GM12878 (cell line): Measurements from ENCODE around the gene BRD1. TPM values are rescaled to one million over a fixed set of nuclear protein-coding genes. Genes with fewer than 3 reads are reported as not detected.

Experiments used
- ATAC-seq: fragments of 200-7000 bp; cut with Tn5 transposase; 3 replicates; pipeline ENCODE4 v1.9.1; 2020; ENCODE audit warnings: mild to moderate bottlenecking, moderate library complexity
- BruUV-seq: library from RNA; stranded (reverse); fragments of 400-500 nt; replicated peaks from 2 replicates; lab custom pipeline; 2021; lab: Mats Ljungman, UMichigan
- CTCF ChIA-PET: fragments of 300-600 bp; sonication (Branson Sonifier 250); formaldehyde crosslinking; extraction: SDS; loops from one replicate; lab custom pipeline; 2021; ENCODE audit warnings: inconsistent platforms; lab: Yijun Ruan, JAX
- POLR2A ChIA-PET: fragments of 350-600 bp; formaldehyde crosslinking; extraction: SDS; loops from one replicate; lab custom pipeline; 2021; ENCODE audit warnings: inconsistent platforms; lab: Charles Lee
- RAD21 ChIA-PET: fragments of 300-600 bp; sonication (Branson Sonifier 250); formaldehyde crosslinking; loops from one replicate; lab custom pipeline; 2023; ENCODE audit warnings: antibody characterized with exemption; ENCODE audit not compliant: unreplicated experiment; lab: Charles Lee
- SMC1A ChIA-PET: fragments of 300-600 bp; sonication (Branson Sonifier 250); formaldehyde crosslinking; loops from one replicate; lab custom pipeline; 2023; ENCODE audit not compliant: unreplicated experiment, uncharacterized antibody; lab: Charles Lee
- DNase-seq: peaks from one replicate; pipeline ENCODE4 v3.0.0-alpha.2; 2011; ENCODE audit warnings: low read depth, low spot score
- FAIRE-seq: peaks from 3 replicates; lab custom pipeline; 2011; peaks lifted over from hg19 to GRCh38; lab: Jason Lieb, UNC
- H2AFZ ChIP-seq: 2 replicates; pipeline ENCODE4 v1.6.0; 2011; ENCODE audit warnings: low read depth, low read length, control low read depth; ENCODE audit not compliant: control insufficient read depth
- H3K27ac ChIP-seq: 2 replicates; pipeline ENCODE4 v1.5.1; 2011; ENCODE audit warnings: control low read depth; ENCODE audit not compliant: control insufficient read depth, insufficient read depth
- H3K27me3 ChIP-seq, 2 experiments: replicated peaks in 1 of 2; 2 replicates each; pipeline versions ENCODE4 v1.6.0 to v1.6.1; 2011; ENCODE audit warnings: low read length in 1 of 2; ENCODE audit not compliant: control insufficient read depth in 2 of 2, insufficient read depth in 2 of 2
- H3K36me3 ChIP-seq, 2 experiments: 2 replicates each; pipeline ENCODE4 v1.5.1; 2011; ENCODE audit warnings: low read length in 1 of 2; ENCODE audit not compliant: control insufficient read depth in 2 of 2, insufficient read depth in 2 of 2
- H3K4me1 ChIP-seq: 2 replicates; pipeline ENCODE4 v1.6.1; 2011; ENCODE audit warnings: mild to moderate bottlenecking, low read length, moderate library complexity, mixed read lengths; ENCODE audit not compliant: control insufficient read depth, insufficient read depth
- H3K4me2 ChIP-seq: 2 replicates; pipeline ENCODE4 v1.6.0; 2011; ENCODE audit warnings: control low read depth; ENCODE audit not compliant: control insufficient read depth, insufficient read depth
- H3K4me3 ChIP-seq: fragments of 200-600 bp; sonication (generic); 2 replicates; pipeline ENCODE4 v1.5.1; 2016
- H3K79me2 ChIP-seq: 2 replicates; pipeline ENCODE4 v1.6.0; 2011; ENCODE audit warnings: low read length; ENCODE audit not compliant: control insufficient read depth, insufficient read depth
- H3K9ac ChIP-seq: 2 replicates; pipeline ENCODE4 v1.8.0; 2011; ENCODE audit warnings: low read length, control low read depth, mixed read lengths; ENCODE audit not compliant: control insufficient read depth, insufficient read depth
- H3K9me3 ChIP-seq: replicated peaks from 3 replicates; pipeline ENCODE4 v1.5.1; 2011; ENCODE audit warnings: mild to moderate bottlenecking, low read length; ENCODE audit not compliant: control insufficient read depth, insufficient read depth
- H4K20me1 ChIP-seq: 2 replicates; pipeline ENCODE4 v1.6.0; 2011; ENCODE audit not compliant: control insufficient read depth, insufficient read depth
- EGR1 ChIP-seq, 2 experiments: IDR thresholded peaks; 1 replicate in 1 of 2; 2 replicates in 1 of 2; pipeline ENCODE4 v1.6.1; 2011 to 2012; ENCODE audit warnings: low read depth in 2 of 2, low read length in 2 of 2, borderline replicate concordance in 1 of 2, mild to moderate bottlenecking in 1 of 2, moderate library complexity in 1 of 2
- HCFC1 ChIP-seq: fragments of 150-350 bp; IDR thresholded peaks from 2 replicates; pipeline ENCODE4 v1.6.1; 2014; ENCODE audit warnings: low read length
- LARP7 ChIP-seq: fragments of 450-650 bp; IDR thresholded peaks from 2 replicates; pipeline ENCODE4 v1.6.1; 2017; ENCODE audit warnings: mild to moderate bottlenecking
- MEF2A ChIP-seq: IDR thresholded peaks from 2 replicates; pipeline ENCODE4 v1.6.1; 2011; ENCODE audit warnings: low read depth, mild to moderate bottlenecking, low read length, moderate library complexity; ENCODE audit not compliant: insufficient read depth
- MEF2B ChIP-seq: fragments of 450-650 bp; IDR thresholded peaks from 2 replicates; pipeline ENCODE4 v1.6.1; 2018; ENCODE audit warnings: mild to moderate bottlenecking, moderate library complexity; ENCODE audit not compliant: partially characterized antibody, poor library complexity, severe bottlenecking
- PML ChIP-seq: IDR thresholded peaks from 2 replicates; pipeline ENCODE4 v1.6.1; 2012; ENCODE audit warnings: low read length, inconsistent platforms
- POLR2AphosphoS5 ChIP-seq: IDR thresholded peaks from 2 replicates; pipeline ENCODE4 v1.6.1; 2011; ENCODE audit warnings: mild to moderate bottlenecking, low read length, inconsistent platforms
- SPI1 ChIP-seq: IDR thresholded peaks from 2 replicates; pipeline ENCODE4 v1.6.1; 2011; ENCODE audit warnings: low read depth, mild to moderate bottlenecking, low read length, moderate library complexity, borderline replicate concordance; ENCODE audit not compliant: insufficient read depth
- SUPT20H ChIP-seq: IDR thresholded peaks from 2 replicates; pipeline ENCODE4 v1.6.1; 2011; ENCODE audit warnings: low read depth, mild to moderate bottlenecking, low read length, moderate library complexity, borderline replicate concordance; ENCODE audit not compliant: control insufficient read depth
- WGBS: methylation state at CpG from one replicate; pipeline ENCODE4 v1.1.6; 2016; ENCODE audit warnings: low lambda C conversion rate; ENCODE audit not compliant: insufficient replicate concordance, insufficient coverage; ENCODE audit errors: missing lambda C conversion rate; 5-methylcytosine and 5-hydroxymethylcytosine counted together
- in situ Hi-C: fragments of 300-500 bp; cut with MboI; formaldehyde crosslinking; loops from 9 replicates; pipeline ENCODE4 v1.14.3; 2018; ENCODE audit warnings: mixed read lengths
- intact Hi-C: fragments of 100-400 bp; cut with micrococcal nuclease; formaldehyde crosslinking; loops from one replicate; pipeline ENCODE4 v1.14.2; 2022; ENCODE audit not compliant: unreplicated experiment
- polyA plus RNA-seq, 11 experiments: library from polyadenylated mRNA; depleted of rRNA in 4 of 11; unstranded in 6 of 11; stranded (reverse) in 5 of 11; fragments of >200 nt; fragmentation: Nextera tagmentation in 4 of 11; fragmentation: Illumina TruSeq in 1 of 11; extraction: Ambion mirVana in 4 of 11; extraction: Trizol in 1 of 11; gene quantifications; 1 replicate in 1 of 11; 2 replicates in 10 of 11; pipeline versions ENCODE4 v1.2.1 to v1.2.3, GENCODE V29; 2011 to 2016; ENCODE audit warnings: inconsistent platforms in 2 of 11, missing spikeins in 2 of 11, low read depth in 1 of 11
- total RNA-seq, 4 experiments: library from RNA; depleted of rRNA in 3 of 4; stranded (reverse); fragments of >200 nt in 3 of 4; fragmentation: Illumina TruSeq in 1 of 4; extraction: Trizol in 1 of 4; gene quantifications; 2 replicates each; pipeline versions ENCODE4 v1.2.1 to v1.2.3, GENCODE V29; 2013 to 2021

BRD1 gene
- total and polyA plus RNA-seq, 10 of the 15 experiments (the other 5 are each of a cell fraction or from before 2014, with no cell fraction given): 0.90 to 26.4 (median 7.1) TPM

DNA sequence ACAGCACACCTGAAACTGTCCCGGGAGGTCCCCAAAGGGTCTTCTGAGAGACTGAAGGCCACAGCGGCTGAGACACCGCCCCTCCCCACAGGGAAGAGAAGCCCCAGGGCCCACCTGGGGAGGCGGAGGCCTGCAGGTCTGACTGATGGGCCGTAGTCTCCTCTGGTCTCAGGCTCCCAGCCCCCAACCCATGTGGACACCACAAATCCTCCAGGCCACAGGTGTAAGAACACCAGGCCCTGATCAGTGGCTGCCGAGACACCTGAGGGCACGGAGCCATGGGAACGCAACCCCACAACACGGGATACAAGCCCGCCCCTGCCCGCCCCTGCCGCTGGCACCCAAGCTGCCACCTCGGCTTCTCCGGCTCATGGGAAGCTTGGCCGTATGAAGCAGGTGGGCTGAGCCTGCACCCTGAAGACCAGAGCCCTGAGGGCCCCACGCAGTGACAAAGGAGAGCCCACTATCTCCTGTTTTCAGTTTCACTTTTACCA lies 46.3 kb downstream of the BRD1 start:
- FAIRE-seq (no peak), ATAC-seq (no peak), DNase-seq (no peak)
- Histone ChIP-seq H3K4me3 (no peak overlapping the region), H4K20me1 (no peaks in the 10 kb centered on the region; the same call in 1 of the 2 replicates), H3K27ac (no peak overlapping the region), H3K4me1 (no peaks in the 10 kb centered on the region), H3K9me3 (no peaks in the 10 kb centered on the region), H3K36me3 (peaks cover 8 to 35% of the 10 kb centered on the region in 2 experiments), H3K9ac (no peak overlapping the region), H3K27me3 (no peaks in the 10 kb centered on the region), H3K79me2 (peaks cover 2% of the 10 kb centered on the region), H2AFZ (no peak overlapping the region), H3K4me2 (no peak overlapping the region)
- intact Hi-C loops: no loop called here
- ChIA-PET POLR2A (no interaction called here), SMC1A (no interaction called here), RAD21 (no interaction called here), CTCF (no interaction called here)
- WGBS: 89% methylated on average over 14 of the region's 16 CpGs
- BruUV-seq: no TSS peak
- TF ChIP-seq EGR1 (IDR thresholded peaks at IDR 0.05; ENCODE audit: borderline replicate concordance in 1 of 2, low read depth in 2 of 2, low read length in 2 of 2) (no peak), POLR2AphosphoS5 (no peak), SPI1 (no peak)
- in situ Hi-C loops: no loop called here

DNA sequence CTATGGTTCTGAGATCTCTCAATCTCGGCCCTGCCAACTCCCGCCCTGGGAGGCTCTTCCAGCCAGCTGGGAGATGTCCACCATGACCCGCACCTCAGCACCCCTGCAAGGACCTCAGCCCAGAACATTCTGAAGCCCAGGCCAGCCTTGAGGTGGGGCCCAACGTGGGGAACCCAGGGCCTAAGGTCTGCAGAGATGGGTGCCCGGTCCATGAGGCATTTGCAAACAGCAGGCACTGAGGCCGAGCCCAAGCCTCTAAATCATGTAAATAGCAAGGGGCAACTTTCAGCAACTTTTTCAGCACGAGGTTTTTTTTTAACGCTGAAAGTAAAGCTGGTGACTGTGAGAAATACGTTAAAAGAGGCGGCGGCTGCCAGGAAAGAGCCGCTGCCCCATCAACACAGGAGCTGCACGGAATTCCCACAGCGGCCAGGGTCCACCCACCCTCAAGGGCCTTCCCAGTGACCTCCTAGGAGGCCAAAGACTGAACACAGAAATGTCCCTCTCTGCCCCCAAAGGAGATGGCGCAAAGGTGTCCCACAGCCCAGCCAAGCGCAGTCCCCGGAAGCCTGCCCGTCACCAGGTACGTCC lies 46.9 kb downstream of the BRD1 start:
- ATAC-seq: no peak
- ChIA-PET CTCF (no interaction called here), RAD21 (interaction anchor here (0.8 kb wide), 1 partner anchor 31 kb away, joined by 4 read pairs; no protein-coding TSS in a partner anchor), SMC1A (interaction anchor here (1.2 kb wide), 1 partner anchor 94 kb away, joined by 3 read pairs; no protein-coding TSS in a partner anchor), POLR2A (no interaction called here)
- H3K27ac ChIP-seq: no peak overlapping the region
- H3K9me3 ChIP-seq: no peaks in the 10 kb centered on the region
- no peak for DNase-seq
- no peak for FAIRE-seq
- peaks cover 2% of the 10 kb centered on the region for H3K79me2 ChIP-seq
- no peak overlapping the region for H2AFZ ChIP-seq
- in situ Hi-C loops (no loop called here), intact Hi-C loops (no loop called here)
- H4K20me1 ChIP-seq: no peaks in the 10 kb centered on the region; the same call in 1 of the 2 replicates
- no peaks in the 10 kb centered on the region for H3K27me3 ChIP-seq
- H3K9ac ChIP-seq: no peak overlapping the region
- TF ChIP-seq PML (no peak), MEF2B (no peak), LARP7 (no peak), MEF2A (no peak), HCFC1 (no peak), SUPT20H (no peak)
- no peak overlapping the region for H3K4me3 ChIP-seq
- WGBS: 95% methylated on average over 19 of the region's 19 CpGs
- BruUV-seq: no TSS peak
- no peaks in the 10 kb centered on the region for H3K4me1 ChIP-seq
- peaks cover 7 to 35% of the 10 kb centered on the region in 2 experiments for H3K36me3 ChIP-seq
- H3K4me2 ChIP-seq: no peak overlapping the region
